NK-92 (cell line): ENCODE results near the gene PNPLA6.
"Not testable (repeated sequence)": the region's sequence is repeated elsewhere in the genome, so short reads cannot be mapped to it uniquely, and the experiment has no call there.

Source experiments
- DNase-seq: peaks from one replicate; lab custom pipeline; 2025; ENCODE audit not compliant: unreplicated experiment; lab: John Stamatoyannopoulos, UW

Gene PNPLA6

GRCh38 chr19:7550987-7551761 is 15.7 kb downstream of the PNPLA6 start:
- DNase-seq: no peak

- no peak for DNase-seq
Observed at GRCh38 chr19:7552781-7553180, 17.3 kb downstream of the PNPLA6 start.

- no peak for DNase-seq
Observed at GRCh38 chr19:7554565-7554964, 19.0 kb downstream of the PNPLA6 start.

- DNase-seq: no peak
Observed at GRCh38 chr19:7554990-7555864, 19.7 kb downstream of the PNPLA6 start.

- DNase-seq: no peak
Observed at GRCh38 chr19:7556696-7557315, 21.3 kb downstream of the PNPLA6 start.

GRCh38 chr19:7558667-7559066 is 23.1 kb downstream of the PNPLA6 start:
- DNase-seq: no peak

- DNase-seq: no peak
Observed at GRCh38 chr19:7559102-7559501, 23.6 kb downstream of the PNPLA6 start.

GRCh38 chr19:7560255-7560654 is 24.7 kb downstream of the PNPLA6 start:
- no peak for DNase-seq

GRCh38 chr19:7561325-7561724 is 25.8 kb downstream of the PNPLA6 start:
- DNase-seq: no peak

GRCh38 chr19:7562646-7563393 is 27.3 kb downstream of the PNPLA6 start:
- no peak for DNase-seq

GRCh38 chr19:7564866-7565265 is 29.3 kb downstream of the PNPLA6 start:
- DNase-seq: no peak

- no peak for DNase-seq
Observed at GRCh38 chr19:7565332-7565731, 29.8 kb downstream of the PNPLA6 start.

- DNase-seq: no peak
Observed at GRCh38 chr19:7570761-7571160, 35.2 kb downstream of the PNPLA6 start.

GRCh38 chr19:7575434-7576040 is 40.0 kb downstream of the PNPLA6 start:
- no peak for DNase-seq

GRCh38 chr19:7577422-7577821 is 41.9 kb downstream of the PNPLA6 start:
- not testable (repeated sequence) for DNase-seq

- no peak for DNase-seq
Observed at GRCh38 chr19:7578127-7578526, 42.6 kb downstream of the PNPLA6 start.

- no peak for DNase-seq
Observed at GRCh38 chr19:7579182-7579581, 43.7 kb downstream of the PNPLA6 start.

GRCh38 chr19:7582446-7582845 is 46.9 kb downstream of the PNPLA6 start:
- DNase-seq: no peak

GRCh38 chr19:7589822-7590221 is 54.3 kb downstream of the PNPLA6 start:
- DNase-seq: no peak

- DNase-seq: no peak
Observed at GRCh38 chr19:7590256-7590655, 54.7 kb downstream of the PNPLA6 start.
